HG02943 (cell line): ENCODE data around the gene BEX1.

Experiments
- ATAC-seq: cut with Tn5 transposase; IDR thresholded peaks from one replicate; pipeline ENCODE4 v1.9.1; 2021; ENCODE audit warnings: mild to moderate bottlenecking, low read depth, moderate library complexity; ENCODE audit not compliant: unreplicated experiment

BEX1 gene

GRCh38 chrX:103012945-103013344 lies 51.0 kb downstream of the BEX1 start:
- ATAC-seq = no peak
